GM13976 (cell line): ENCODE data around the gene MAD1L1.
"Not testable (repeated sequence)": the region's sequence is repeated elsewhere in the genome, so short reads cannot be mapped to it uniquely, and the experiment has no call there.

Source experiments
- DNase-seq: peaks from one replicate; pipeline ENCODE4 v3.0.0; 2012; ENCODE audit warnings: low spot score
- CTCF ChIP-seq: IDR thresholded peaks from 2 replicates; pipeline ENCODE4 v1.5.1; 2012; ENCODE audit warnings: borderline replicate concordance, mild to moderate bottlenecking; ENCODE audit not compliant: insufficient read depth; ENCODE audit errors: extremely low read depth, missing control alignments, control extremely low read depth
- in situ Hi-C: fragments of 300-500 bp; cut with MboI; formaldehyde crosslinking; loops from one replicate; pipeline ENCODE4 v1.12.0; 2022; ENCODE audit warnings: low sequenced_read_pairs, mixed read lengths, inconsistent platforms; ENCODE audit not compliant: unreplicated experiment

The MAD1L1 gene

GRCh38 chr7:1977059-1977875 is 255.5 kb downstream of the MAD1L1 start:
- DNase-seq, result no peak
- in situ Hi-C loops, result no loop called here

GRCh38 chr7:1976521-1976920 is 256.2 kb downstream of the MAD1L1 start:
- DNase-seq, in situ Hi-C loops: not testable (repeated sequence)

More at GRCh38 chr7:1977059-1977875, 255.5 kb downstream of the MAD1L1 start:
- TF ChIP-seq CTCF, result no peak

GRCh38 chr7:1975581-1975980 is 257.2 kb downstream of the MAD1L1 start:
- TF ChIP-seq CTCF, result no peak
- in situ Hi-C loops, result no loop called here
- DNase-seq, result no peak

GRCh38 chr7:1975179-1975578 is 257.6 kb downstream of the MAD1L1 start:
- in situ Hi-C loops, result no loop called here
- no peak for TF ChIP-seq CTCF
- DNase-seq, result no peak

- TF ChIP-seq CTCF, result no peak
- DNase-seq, result no peak
- in situ Hi-C loops, result no loop called here
These were observed 258.2 kb downstream of the MAD1L1 start for GRCh38 chr7:1974290-1975101.

- no peak for DNase-seq
- in situ Hi-C loops, result no loop called here
- no peak for TF ChIP-seq CTCF
These were observed 259.2 kb downstream of the MAD1L1 start for GRCh38 chr7:1973321-1974251.
